Activated CD8-positive, alpha-beta memory T cell treated with anti-CD3 and anti-CD28 coated beads for 36 hours (primary cell): ENCODE results near the gene KDM8. TPM values are rescaled to one million over a fixed set of nuclear protein-coding genes. Genes with fewer than 3 reads are reported as not detected.

ENCODE experiments used
- CTCF ChIA-PET: fragments of 350-600 bp; sonication (Branson Sonifier 250); formaldehyde crosslinking; loops from one replicate; lab custom pipeline; 2021; ENCODE audit warnings: antibody characterized with exemption; lab: Charles Lee
- POLR2A ChIA-PET: fragments of 350-600 bp; sonication (Branson Sonifier 250); formaldehyde crosslinking; loops from one replicate; lab custom pipeline; 2021; ENCODE audit warnings: antibody characterized with exemption; lab: Charles Lee
- total RNA-seq, 2 experiments: library from RNA; stranded (reverse); gene quantifications; one replicate each; pipeline ENCODE4 v1.2.3, GENCODE V29; 2021

KDM8 gene
- total RNA-seq, 2 experiments from 2014 or later: 8.4 to 8.8 TPM

- ChIA-PET POLR2A (no interaction called here), CTCF (interaction anchor here (1.3 kb wide), 1 partner anchor 10 kb away, joined by 3 read pairs; no protein-coding TSS in a partner anchor)
Observed at GRCh38 chr16:27264151-27264550, 60.8 kb downstream of the KDM8 start.

- CTCF ChIA-PET: interaction anchor here (1.2 kb wide), 1 partner anchor 110 kb away, joined by 3 read pairs; no protein-coding TSS in a partner anchor
Observed at GRCh38 chr16:27265982-27266381, 62.7 kb downstream of the KDM8 start.

GRCh38 chr16:27267037-27267677 is 63.8 kb downstream of the KDM8 start:
- ChIA-PET CTCF (interaction anchor here (1.6 kb wide), 1 partner anchor 32 kb away, joined by 6 read pairs; no protein-coding TSS in a partner anchor), POLR2A (no interaction called here)

More at GRCh38 chr16:27265982-27266381, 62.7 kb downstream of the KDM8 start:
- POLR2A ChIA-PET: no interaction called here

- POLR2A ChIA-PET: interaction anchor here (0.6 to 1.0 kb wide), 3 partner anchors 22 to 136 kb away, joined by 3 to 6 read pairs (median 4); no protein-coding TSS in a partner anchor
- CTCF ChIA-PET: interaction anchor here (0.9 to 1.6 kb wide), 5 partner anchors 9 to 99 kb away, joined by 3 to 6 read pairs (median 3); no protein-coding TSS in a partner anchor
Observed at GRCh38 chr16:27268376-27269299, 65.3 kb downstream of the KDM8 start, which contains the start of gene NSMCE1. TSS of gene NSMCE1 (minus strand) at chr16:27268772. CDS start at chr16:27257570, 11,202 bp downstream.

- CTCF ChIA-PET: interaction anchor here (0.9 to 1.5 kb wide), 4 partner anchors 8 to 99 kb away, joined by 3 read pairs; no protein-coding TSS in a partner anchor
- POLR2A ChIA-PET: interaction anchor here (0.9 to 1.3 kb wide), 2 partner anchors 35 to 49 kb away, joined by 3 to 4 read pairs; no protein-coding TSS in a partner anchor
Observed at GRCh38 chr16:27269300-27270150, 66.2 kb downstream of the KDM8 start.

- ChIA-PET CTCF (interaction anchor here (1.3 kb wide), 1 partner anchor 48 kb away, joined by 3 read pairs; no protein-coding TSS in a partner anchor), POLR2A (interaction anchor here (1.3 kb wide), 1 partner anchor 48 kb away, joined by 3 read pairs; no protein-coding TSS in a partner anchor)
Observed at GRCh38 chr16:27270349-27270748, 67.0 kb downstream of the KDM8 start.

Other genes starting within 250 kb of the KDM8 start
- not detected for gene C16orf82, start 136.6 kb upstream of the KDM8 start, total RNA-seq
- gene NSMCE1, start 65.2 kb downstream of the KDM8 start, total RNA-seq: 100 to 1,000 TPM; 117 to 118 TPM
- 100 to 1,000 TPM; 153 to 157 TPM for gene IL4R, start 110.4 kb downstream of the KDM8 start, total RNA-seq
- 10 to 100 TPM; 85.4 to 86.4 TPM for gene IL21R, start 198.6 kb downstream of the KDM8 start, total RNA-seq